Activated T-cell treated with anti-CD3 and anti-CD28 coated beads, Interleukin-2, amount 50 U/mL, for 24 hours (primary cell): ENCODE measurements around the gene MAP3K14.

Experiments used
- DNase-seq: peaks from one replicate; pipeline ENCODE4 v3.0.0-alpha.2; 2020
- H3K27ac Mint-ChIP-seq: 2 replicates; pipeline ENCODE4 v1.8.0; 2020; ENCODE audit warnings: mild to moderate bottlenecking, mixed read lengths
- H3K27me3 Mint-ChIP-seq: 2 replicates; pipeline ENCODE4 v1.8.0; 2020; ENCODE audit warnings: mixed read lengths
- H3K36me3 Mint-ChIP-seq: 2 replicates; pipeline ENCODE4 v1.8.0; 2020; ENCODE audit warnings: low read depth, mixed read lengths
- H3K4me1 Mint-ChIP-seq: 2 replicates; pipeline ENCODE4 v1.8.0; 2020; ENCODE audit warnings: low read depth, mixed read lengths
- H3K4me3 Mint-ChIP-seq: 2 replicates; pipeline ENCODE4 v1.8.0; 2020; ENCODE audit warnings: mild to moderate bottlenecking, moderate library complexity, mixed read lengths
- H3K9me3 Mint-ChIP-seq: 2 replicates; pipeline ENCODE4 v1.8.0; 2020; ENCODE audit warnings: mixed read lengths

The MAP3K14 gene

DNA sequence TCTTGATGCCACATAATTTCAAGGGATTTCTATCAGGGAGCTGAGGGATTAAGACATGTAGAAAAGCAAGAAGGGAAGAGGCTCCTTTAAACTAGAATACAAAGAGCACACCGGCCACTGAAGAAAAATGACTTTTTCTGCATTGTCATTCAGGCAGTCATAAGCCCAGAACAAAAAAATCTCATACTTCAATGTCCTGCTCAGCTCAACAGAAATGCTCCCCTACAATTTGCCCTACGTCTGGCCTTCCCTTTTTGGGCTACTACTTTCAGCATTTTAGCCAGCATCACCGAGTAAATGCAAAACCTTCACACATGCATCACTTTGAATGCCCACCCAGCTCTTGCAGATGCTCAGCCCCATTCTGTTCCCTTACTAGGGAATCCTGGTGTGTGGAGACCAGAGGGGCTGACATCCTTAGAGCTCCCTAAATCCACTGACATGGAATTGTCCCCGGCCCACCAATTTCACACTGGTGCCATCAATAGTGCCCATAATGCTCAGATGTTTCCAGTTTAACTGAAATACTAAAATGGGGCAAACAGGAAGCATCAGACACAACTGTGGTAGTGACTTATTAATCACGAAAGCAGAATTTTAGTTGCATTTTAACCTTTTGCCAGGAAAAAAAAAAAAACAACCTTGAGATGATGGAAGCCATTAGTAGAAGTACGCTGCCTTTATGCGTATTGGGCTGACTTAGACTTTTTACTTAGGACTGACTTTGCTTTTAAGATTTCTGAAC lies 2.7 kb downstream of the MAP3K14 start:
- Mint-ChIP-seq H3K27ac (peak overlapping the region; percentile 95), H3K36me3 (peaks cover 69% of the 10 kb centered on the region), H3K4me3 (peak overlapping the region; percentile 93), H3K9me3 (no peaks in the 10 kb centered on the region), H3K4me1 (peaks cover 68% of the 10 kb centered on the region), H3K27me3 (no peaks in the 10 kb centered on the region)
- peak; percentile 62 for DNase-seq

DNA sequence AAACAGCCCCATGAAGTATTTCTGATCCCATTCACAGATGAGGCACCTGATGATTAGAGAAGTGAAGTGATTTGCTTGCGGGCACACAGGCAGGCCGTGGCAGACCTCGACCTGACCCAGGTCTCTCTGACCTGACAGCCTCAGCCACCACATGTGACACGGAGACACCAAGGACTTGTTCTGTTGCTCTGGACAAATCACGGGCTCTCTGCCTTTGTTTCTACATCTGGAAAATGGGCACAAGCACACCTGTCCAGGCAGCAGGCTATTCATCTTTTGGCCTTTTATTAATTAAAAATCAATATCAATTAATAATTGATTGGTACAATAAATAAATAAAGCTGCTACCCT lies 3.4 kb downstream of the MAP3K14 start:
- DNase-seq = no peak
- peaks cover 77% of the 10 kb centered on the region for H3K36me3 Mint-ChIP-seq
- H3K9me3 Mint-ChIP-seq = no peaks in the 10 kb centered on the region
- H3K4me3 Mint-ChIP-seq = peak overlapping the region; percentile 93
- peak overlapping the region; percentile 95 for H3K27ac Mint-ChIP-seq
- peaks cover 68% of the 10 kb centered on the region for H3K4me1 Mint-ChIP-seq
- no peaks in the 10 kb centered on the region for H3K27me3 Mint-ChIP-seq

DNA sequence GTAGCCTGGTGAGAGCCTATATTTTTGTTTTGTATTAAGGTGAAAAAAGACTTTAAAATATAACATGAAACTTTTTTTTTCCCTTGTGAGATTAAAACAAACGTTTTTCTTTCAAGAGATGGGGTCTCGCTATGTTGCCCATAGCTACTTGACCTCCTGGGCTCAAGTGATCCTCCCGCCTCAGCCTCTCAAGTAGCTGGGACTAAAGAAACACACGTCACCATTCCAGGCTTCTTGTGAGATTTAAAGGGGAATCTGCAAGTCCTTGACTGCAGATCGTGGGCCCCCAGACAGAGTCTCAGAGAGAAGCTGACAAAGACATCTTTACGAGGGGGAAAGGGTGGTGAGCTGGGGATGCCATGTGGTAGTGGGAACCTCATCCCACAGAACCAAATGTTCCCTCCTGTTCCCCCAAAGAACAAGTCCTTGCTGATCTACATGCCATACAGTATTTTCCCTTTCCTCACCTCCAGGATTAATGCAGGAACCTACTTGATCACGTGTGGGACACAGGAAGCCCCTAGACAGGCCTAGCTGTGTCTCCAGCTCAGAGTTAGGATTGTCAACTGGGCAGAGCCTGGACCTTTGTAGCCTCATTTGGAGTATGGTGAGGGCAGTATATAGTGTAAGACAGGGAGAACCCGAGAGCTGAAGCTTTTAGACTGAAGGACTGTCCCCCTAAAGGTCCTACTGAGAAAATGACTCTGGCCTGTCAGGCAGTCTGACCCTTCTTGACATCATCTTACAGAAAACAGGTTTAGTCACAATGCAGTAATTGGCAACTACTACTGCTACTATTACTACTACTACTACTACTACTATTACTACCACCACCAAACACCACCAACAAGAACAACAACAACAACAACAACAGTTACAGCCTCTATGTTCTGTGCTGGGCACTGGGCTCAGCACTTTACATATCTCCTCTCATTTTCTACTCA lies 4.1 kb downstream of the MAP3K14 start:
- peaks cover 83% of the 10 kb centered on the region for H3K36me3 Mint-ChIP-seq
- H3K4me3 Mint-ChIP-seq = peak overlapping the region; percentile 93

DNA sequence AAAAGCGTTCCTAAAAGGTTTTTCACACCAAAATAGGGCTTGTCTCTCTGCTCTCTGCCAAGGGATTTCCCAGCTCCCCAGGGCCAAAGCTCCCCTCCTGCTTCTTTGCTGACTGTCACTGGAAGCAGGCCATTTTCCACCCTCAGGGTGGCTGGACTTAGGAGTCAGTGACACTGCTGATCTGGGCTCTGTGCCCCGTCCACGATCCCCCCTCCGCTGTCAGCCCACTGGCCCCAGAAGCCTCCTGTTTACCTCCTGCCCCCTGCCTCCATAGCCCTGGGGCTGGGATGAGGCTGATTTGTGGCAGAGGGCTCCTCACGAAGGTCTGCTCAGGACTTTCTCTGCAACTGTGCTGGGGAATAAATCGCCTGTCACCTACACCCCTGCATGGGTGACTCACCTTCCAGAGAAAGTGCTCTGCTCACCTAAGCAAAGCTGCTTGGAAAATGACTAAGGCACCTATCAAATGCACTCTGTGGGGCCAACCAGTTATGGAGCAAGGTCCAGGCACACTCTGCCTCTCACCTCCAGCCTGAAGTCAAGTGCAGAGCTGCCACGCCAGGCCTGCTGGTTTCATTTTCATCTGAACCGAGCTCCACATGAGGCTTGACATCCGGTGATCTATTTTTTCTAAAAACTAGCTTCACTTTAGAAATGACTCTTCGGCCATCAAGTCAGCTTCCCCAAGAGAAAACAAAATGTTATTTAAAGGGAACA lies 4.9 kb downstream of the MAP3K14 start:
- H3K4me1 Mint-ChIP-seq = peaks cover 70% of the 10 kb centered on the region
- no peaks in the 10 kb centered on the region for H3K27me3 Mint-ChIP-seq
- DNase-seq = peak; percentile 84
- H3K36me3 Mint-ChIP-seq = peaks cover 90% of the 10 kb centered on the region
- peak overlapping the region; percentile 93 for H3K4me3 Mint-ChIP-seq
- H3K27ac Mint-ChIP-seq = peak overlapping the region; percentile 95
- H3K9me3 Mint-ChIP-seq = no peaks in the 10 kb centered on the region

More for the DNA sequence above, 4.1 kb downstream of the MAP3K14 start:
- H3K27me3 Mint-ChIP-seq = no peaks in the 10 kb centered on the region
- peaks cover 69% of the 10 kb centered on the region for H3K4me1 Mint-ChIP-seq
- no peaks in the 10 kb centered on the region for H3K9me3 Mint-ChIP-seq
- H3K27ac Mint-ChIP-seq = peak overlapping the region; percentile 95
- peak; percentile 58 for DNase-seq

DNA sequence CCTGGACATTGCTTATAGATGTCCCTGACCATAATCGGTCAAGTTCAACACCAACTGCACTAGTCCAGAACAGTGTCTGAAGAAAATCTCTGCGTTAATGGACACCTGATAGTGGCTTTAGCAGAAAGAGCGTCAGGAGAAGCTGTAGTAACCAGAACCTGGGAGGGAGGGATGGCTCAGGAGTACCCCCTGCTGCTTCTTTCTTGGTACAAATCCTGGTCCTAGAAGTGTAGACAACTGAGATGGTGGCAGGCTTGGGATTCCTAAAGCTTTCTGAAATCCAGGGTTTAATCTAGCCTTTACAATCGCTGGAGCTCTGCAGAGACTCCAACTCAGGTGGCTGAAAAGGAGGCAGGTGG lies 5.4 kb downstream of the MAP3K14 start:
- no peaks in the 10 kb centered on the region for H3K27me3 Mint-ChIP-seq
- H3K36me3 Mint-ChIP-seq = peaks cover 95% of the 10 kb centered on the region
- H3K27ac Mint-ChIP-seq = peak overlapping the region; percentile 95
- H3K4me3 Mint-ChIP-seq = peak overlapping the region; percentile 93
- H3K9me3 Mint-ChIP-seq = no peaks in the 10 kb centered on the region
- H3K4me1 Mint-ChIP-seq = peaks cover 75% of the 10 kb centered on the region
- DNase-seq = no peak

DNA sequence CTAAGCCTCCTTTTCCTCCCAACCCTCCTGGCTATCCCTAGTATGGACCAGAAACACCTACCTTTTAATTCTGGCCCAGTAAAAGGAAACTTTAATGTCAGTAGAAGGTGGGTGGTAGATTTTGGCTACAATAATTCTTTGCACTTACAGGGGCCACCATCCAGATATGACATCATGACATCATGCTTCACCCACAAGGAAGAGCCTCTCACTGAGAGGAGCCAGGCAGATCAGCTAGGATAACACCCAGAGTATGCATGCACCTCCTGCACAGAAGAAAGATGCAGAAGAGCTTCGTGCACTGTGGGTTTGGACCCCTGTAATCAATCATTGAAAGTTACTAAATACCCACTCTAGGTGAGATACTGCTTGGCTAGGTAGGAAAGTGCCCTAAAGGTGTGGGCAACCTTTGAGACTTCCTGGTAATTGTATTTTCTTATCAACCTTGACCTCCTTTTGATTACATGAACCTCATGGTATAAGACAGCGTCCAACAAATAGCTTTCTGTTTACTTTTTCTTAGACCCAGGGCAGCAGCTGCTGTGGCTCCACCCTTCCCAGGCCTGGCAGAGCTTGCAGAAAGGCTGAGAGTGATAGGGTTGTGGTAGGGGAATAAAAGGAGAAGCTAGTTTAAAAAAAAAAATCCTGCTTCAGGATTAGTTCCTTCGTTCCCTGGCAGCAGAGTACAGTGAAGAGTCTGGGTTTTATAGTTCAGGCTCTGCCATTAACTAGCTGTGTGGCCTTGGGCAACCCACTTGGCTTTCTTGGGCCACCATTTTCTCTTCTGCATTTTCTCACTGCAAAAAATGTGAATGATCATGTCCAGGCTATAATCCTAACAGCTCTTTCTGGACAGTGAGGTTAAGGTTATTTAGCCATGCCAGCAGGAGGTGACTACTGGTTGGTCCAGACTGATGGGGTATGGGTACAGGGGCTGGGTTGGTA lies 6.2 kb downstream of the MAP3K14 start:
- H3K9me3 Mint-ChIP-seq = no peaks in the 10 kb centered on the region
- H3K4me3 Mint-ChIP-seq = peak overlapping the region; percentile 93
- H3K27me3 Mint-ChIP-seq = no peaks in the 10 kb centered on the region
- DNase-seq = no peak
- H3K27ac Mint-ChIP-seq = peak overlapping the region; percentile 95
- H3K4me1 Mint-ChIP-seq = peaks cover 82% of the 10 kb centered on the region
- H3K36me3 Mint-ChIP-seq = peaks cover 95% of the 10 kb centered on the region

DNA sequence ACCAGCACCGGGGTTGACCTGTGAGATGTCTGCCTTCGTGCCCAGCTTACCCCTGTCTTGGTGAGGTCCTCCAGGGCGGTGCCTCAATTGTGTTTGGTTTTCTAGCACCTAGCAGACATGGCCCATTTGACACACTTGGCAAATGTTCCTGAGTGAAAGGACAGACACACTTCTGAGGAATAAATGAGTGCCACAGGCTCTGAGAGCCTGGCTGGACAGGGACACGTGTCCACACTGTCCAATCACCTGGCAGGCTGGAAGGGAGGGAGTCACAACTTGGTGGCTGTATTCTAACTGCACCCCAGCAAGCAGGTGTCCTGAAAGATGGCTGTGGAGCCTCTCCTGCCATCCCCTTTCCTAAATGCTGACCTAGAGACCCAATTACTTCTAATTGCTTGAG lies 7.4 kb downstream of the MAP3K14 start:
- Mint-ChIP-seq H3K9me3 (no peaks in the 10 kb centered on the region), H3K36me3 (peaks cover 91% of the 10 kb centered on the region), H3K27ac (peak overlapping the region; percentile 98), H3K27me3 (no peaks in the 10 kb centered on the region), H3K4me3 (peak overlapping the region; percentile 66), H3K4me1 (peaks cover 89% of the 10 kb centered on the region)
- no peak for DNase-seq

DNA sequence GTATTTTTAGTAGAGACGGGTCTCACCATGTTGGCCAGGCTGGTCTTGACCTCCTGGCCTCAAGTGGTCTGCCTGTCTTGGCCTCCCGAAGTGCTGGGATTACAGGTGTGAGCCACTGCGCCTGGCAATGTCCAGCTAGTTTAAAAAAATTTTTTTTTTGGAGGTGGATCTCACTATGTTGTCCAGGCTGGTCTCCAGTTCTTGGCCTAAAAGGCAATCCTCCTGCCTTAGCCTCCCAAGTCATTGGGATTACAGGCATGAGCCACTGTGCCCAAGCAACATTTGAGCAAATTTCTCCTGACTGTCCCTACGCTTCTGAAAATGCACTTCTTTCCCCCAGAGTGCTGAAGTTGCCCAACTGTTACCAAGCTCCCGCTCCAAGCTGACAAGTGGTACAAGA lies 8.0 kb downstream of the MAP3K14 start:
- Mint-ChIP-seq H3K4me1 (peaks cover 90% of the 10 kb centered on the region), H3K36me3 (peaks cover 91% of the 10 kb centered on the region), H3K9me3 (no peaks in the 10 kb centered on the region), H3K4me3 (peak overlapping the region; percentile 66), H3K27me3 (no peaks in the 10 kb centered on the region), H3K27ac (peak overlapping the region; percentile 98)
- DNase-seq = no peak

DNA sequence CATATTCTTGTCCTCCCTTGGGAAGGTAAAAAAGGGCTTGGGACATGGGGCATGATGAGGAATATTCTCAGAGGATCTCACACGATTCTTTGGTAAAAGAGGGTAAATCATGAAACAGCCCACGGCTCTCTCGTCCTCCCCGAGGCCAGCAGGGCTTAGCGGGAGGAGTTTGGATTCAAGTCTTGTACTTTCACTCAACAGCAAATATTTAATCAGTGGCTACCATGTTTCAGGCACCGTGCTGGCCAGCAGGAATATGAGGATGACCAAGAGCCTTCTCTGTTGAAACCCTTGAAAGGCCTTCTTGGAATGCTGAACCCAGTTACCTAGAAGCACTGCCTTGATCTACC lies 8.8 kb downstream of the MAP3K14 start:
- Mint-ChIP-seq H3K27me3 (no peaks in the 10 kb centered on the region), H3K9me3 (no peaks in the 10 kb centered on the region), H3K4me3 (peak overlapping the region; percentile 66), H3K27ac (peak overlapping the region; percentile 98), H3K4me1 (peaks cover 91% of the 10 kb centered on the region), H3K36me3 (peaks cover 89% of the 10 kb centered on the region)
- no peak for DNase-seq

DNA sequence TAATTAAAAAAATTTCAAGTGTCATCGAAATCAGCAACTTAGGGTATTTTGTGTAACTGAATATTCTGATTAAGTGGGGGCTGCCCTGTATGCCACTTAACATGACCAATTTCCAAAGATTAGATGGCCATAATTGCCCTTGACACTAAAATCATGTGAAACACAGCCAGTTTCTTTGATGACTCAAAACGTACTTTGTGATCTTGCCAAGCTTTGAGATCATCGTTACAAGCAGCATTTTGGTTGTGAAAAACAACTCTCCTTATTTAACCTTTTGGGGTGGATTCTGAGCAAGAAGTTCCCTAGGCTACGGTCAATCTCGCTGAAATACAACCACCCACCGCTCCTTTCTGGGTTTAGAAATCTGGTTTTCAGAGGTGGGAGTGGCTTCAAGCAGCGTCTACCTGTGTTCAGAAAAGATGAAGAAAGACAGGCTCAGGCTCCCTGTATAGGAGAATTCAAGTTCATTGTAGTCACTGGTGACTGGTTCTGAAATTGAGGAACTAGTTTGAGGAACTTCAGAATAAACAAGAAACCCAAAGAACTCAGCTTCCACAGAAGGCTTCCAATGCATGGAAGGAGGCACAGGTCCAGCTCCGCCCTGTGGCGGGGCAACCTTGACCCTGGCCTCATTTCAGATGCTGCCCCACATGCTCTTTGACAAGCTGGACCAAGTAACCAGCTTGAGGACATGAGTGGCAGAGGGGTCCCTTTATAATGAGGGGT lies 9.4 kb downstream of the MAP3K14 start:
- peak overlapping the region; percentile 66 for H3K4me3 Mint-ChIP-seq
- peaks cover 89% of the 10 kb centered on the region for H3K36me3 Mint-ChIP-seq
- DNase-seq = no peak
- peaks cover 91% of the 10 kb centered on the region for H3K4me1 Mint-ChIP-seq
- no peaks in the 10 kb centered on the region for H3K9me3 Mint-ChIP-seq
- H3K27me3 Mint-ChIP-seq = no peaks in the 10 kb centered on the region
- peak overlapping the region; percentile 98 for H3K27ac Mint-ChIP-seq

DNA sequence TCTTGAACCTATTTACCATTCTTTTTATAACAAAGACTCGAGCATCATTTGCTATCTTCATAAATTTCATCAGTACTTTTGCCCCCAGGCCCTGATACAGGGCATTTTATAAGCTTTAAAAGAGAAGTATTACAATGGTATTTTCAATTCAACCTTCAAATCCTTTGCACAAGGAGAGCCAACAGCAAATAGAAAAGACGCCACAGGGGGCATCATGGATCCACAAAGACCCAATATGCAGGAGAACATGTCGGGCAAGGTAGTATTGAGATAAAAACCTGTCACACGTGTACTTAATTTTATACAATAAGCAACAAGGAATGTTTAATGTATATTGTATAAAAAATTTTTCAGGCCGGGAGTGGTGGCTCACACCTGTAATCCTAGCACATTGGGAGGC lies 10.2 kb downstream of the MAP3K14 start:
- no peaks in the 10 kb centered on the region for H3K27me3 Mint-ChIP-seq
- H3K4me3 Mint-ChIP-seq = peak overlapping the region; percentile 38
- DNase-seq = no peak
- H3K4me1 Mint-ChIP-seq = peaks cover 91% of the 10 kb centered on the region
- H3K9me3 Mint-ChIP-seq = no peaks in the 10 kb centered on the region
- peak overlapping the region; percentile 91 for H3K27ac Mint-ChIP-seq
- H3K36me3 Mint-ChIP-seq = peaks cover 89% of the 10 kb centered on the region

DNA sequence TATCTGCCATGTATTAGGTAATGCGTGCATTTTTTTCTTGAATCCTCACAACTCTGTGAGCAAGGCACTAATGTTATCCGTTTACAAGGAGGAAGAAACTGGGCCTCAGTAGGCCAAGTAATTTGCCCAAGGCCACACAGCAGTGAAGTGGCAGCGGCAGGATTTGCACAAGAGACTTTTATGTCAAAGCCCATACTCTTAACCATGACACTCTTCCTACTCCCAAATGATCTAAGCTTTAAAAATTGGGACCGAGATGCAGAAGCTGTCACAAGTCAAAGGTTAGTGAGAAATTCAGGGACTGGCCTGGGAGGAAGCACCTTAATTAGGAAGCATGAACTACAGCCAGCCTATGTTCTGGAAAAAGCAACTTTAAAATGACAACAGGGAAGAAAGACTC lies 10.7 kb downstream of the MAP3K14 start:
- Mint-ChIP-seq H3K4me1 (peaks cover 90% of the 10 kb centered on the region), H3K9me3 (no peaks in the 10 kb centered on the region), H3K36me3 (peaks cover 89% of the 10 kb centered on the region), H3K4me3 (peak overlapping the region; percentile 38), H3K27me3 (no peaks in the 10 kb centered on the region), H3K27ac (peak overlapping the region; percentile 91)
- no peak for DNase-seq

DNA sequence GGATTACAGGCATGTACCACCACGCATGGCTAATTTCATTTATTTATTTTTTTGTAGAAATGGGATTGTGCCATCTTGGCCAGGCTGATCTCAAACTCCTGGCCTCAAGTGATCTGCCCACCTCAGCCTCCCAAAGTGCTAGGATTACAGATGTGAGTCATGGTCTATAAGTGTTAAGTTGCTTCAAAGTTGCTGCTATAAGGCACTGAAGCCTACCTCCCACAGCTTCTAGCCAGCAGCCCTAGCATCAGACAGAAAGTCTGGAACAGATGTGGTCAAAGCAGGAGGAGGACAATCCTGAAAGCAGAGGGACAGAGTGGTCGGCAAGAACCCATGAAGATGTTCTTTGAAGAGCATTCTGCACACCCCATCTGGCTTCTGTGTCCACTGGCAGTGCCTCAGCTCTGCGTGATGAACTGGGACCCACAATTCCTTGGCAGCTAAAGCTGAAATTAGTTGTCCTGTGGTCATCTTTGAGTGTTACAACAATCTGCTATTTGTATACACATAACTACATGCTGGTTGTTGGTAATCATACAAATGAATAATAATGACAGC lies 11.2 kb downstream of the MAP3K14 start:
- Mint-ChIP-seq H3K27me3 (no peaks in the 10 kb centered on the region), H3K36me3 (peaks cover 89% of the 10 kb centered on the region), H3K4me3 (peak overlapping the region; percentile 38), H3K9me3 (no peaks in the 10 kb centered on the region), H3K4me1 (peaks cover 90% of the 10 kb centered on the region), H3K27ac (peak overlapping the region; percentile 91)
- DNase-seq = no peak
